NCI-H1694 (cell line): ENCODE measurements around the gene BMP10.

Experiments
- DNase-seq: peaks from one replicate; lab custom pipeline; 2025; lab: John Stamatoyannopoulos, UW

Gene BMP10

DNA sequence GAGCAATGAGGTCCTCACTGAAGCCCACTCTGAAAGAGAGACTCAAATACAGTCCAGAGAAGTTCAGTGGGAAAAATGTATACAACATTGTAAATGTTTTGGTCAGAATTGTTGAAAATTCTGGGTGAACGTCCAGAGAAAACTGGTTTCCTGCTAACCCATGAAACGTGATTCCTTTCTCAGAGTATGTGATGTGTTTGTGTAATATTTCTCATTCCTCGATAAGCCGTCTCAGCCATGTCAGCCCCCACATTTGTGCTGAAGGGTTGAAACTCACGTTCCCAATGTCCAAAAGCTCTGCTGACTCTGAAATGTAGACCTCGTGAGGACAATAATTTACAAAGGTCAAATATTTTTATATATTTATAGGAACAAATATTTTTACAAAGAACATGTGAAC, 51.6 kb downstream of the BMP10 start:
- no peak for DNase-seq

DNA sequence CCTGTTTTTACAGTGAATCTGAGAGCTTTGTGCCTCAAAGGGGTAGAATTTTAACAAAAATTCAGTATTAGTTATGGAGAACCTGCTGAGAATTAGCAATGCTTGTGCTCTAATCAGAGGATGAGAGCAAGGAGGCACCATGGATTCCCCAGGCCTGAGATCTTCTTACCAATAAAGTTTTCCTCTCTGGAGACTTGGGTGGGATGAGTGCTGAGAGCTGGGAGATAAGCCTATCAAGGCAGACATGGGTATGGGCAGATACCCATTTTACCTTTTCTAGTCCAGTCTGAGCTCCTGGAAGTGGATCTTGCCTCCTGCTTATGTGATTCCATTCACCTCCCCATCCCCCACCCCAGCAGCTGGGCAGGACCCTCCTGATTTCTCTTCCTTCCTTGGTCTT, 53.9 kb downstream of the BMP10 start:
- DNase-seq, result no peak
